HCT116 (cell line): ENCODE measurements around the gene ASB11. TPM values are rescaled to one million over a fixed set of nuclear protein-coding genes. Genes with fewer than 3 reads are reported as not detected.

Experiments used
- ATAC-seq: fragments of 200-7000 bp; cut with Tn5 transposase; 2 replicates; pipeline ENCODE4 v1.9.1; 2020; ENCODE audit warnings: mild to moderate bottlenecking, moderate library complexity
- Bru-seq: library from RNA; stranded (reverse); fragments of 400-500 nt; gene quantifications from one replicate; lab custom pipeline; 2021; lab: Mats Ljungman, UMichigan
- BruChase-seq, 2 experiments: library from RNA; stranded (reverse); fragments of 400-500 nt; gene quantifications; one replicate each; lab custom pipeline; 2021; lab: Mats Ljungman, UMichigan
- BruUV-seq: library from RNA; stranded (reverse); fragments of 400-500 nt; replicated peaks from 2 replicates; lab custom pipeline; 2021; lab: Mats Ljungman, UMichigan
- CTCF ChIA-PET: fragments of 300-600 bp; sonication (Branson Sonifier 250); formaldehyde crosslinking; loops from one replicate; lab custom pipeline; 2021; ENCODE audit warnings: antibody characterized with exemption; lab: Charles Lee
- POLR2A ChIA-PET: fragments of 300-600, 350-600 bp; sonication (Branson Sonifier 250); formaldehyde crosslinking; loops from one replicate; lab custom pipeline; 2021; ENCODE audit warnings: antibody characterized with exemption; lab: Charles Lee
- RAD21 ChIA-PET, 2 experiments: fragments of 300-600 bp; sonication (Branson Sonifier 250); formaldehyde crosslinking; loops; one replicate each; lab custom pipeline; 2023; ENCODE audit warnings: low total read pairs in 2 of 2; ENCODE audit not compliant: uncharacterized antibody in 2 of 2, unreplicated experiment in 2 of 2, low non-redundant PET in 1 of 2; lab: Charles Lee
- DNase-seq: peaks from one replicate; pipeline ENCODE4 v3.0.0-alpha.2; 2010; ENCODE audit warnings: low read depth, low spot score
- H2AFZ ChIP-seq: fragments of 200-600 bp; shearing (Covaris generic), sonication (generic); 2 replicates; pipeline ENCODE4 v1.6.1; 2017; ENCODE audit warnings: low read depth, mixed run types, mixed read lengths, antibody characterized with exemption, low read length; ENCODE audit not compliant: poor library complexity, severe bottlenecking
- H3K27ac ChIP-seq: 2 replicates; pipeline ENCODE4 v1.5.1; 2012; ENCODE audit warnings: low read depth, low read length
- H3K27me3 ChIP-seq: fragments of 200-600 bp; sonication (generic); 2 replicates; pipeline ENCODE4 v1.6.1; 2016; ENCODE audit warnings: mixed run types, low read length, mixed read lengths; ENCODE audit not compliant: insufficient read depth
- H3K36me3 ChIP-seq, 2 experiments: fragments of 200-500 bp in 1 of 2; fragments of 200-600 bp in 1 of 2; sonication (Bioruptor generic) in 1 of 2; sonication (generic) in 1 of 2; 2 replicates each; pipeline versions ENCODE4 v1.5.1 to v1.6.1; 2014 to 2016; ENCODE audit warnings: low read length in 2 of 2, inconsistent platforms in 1 of 2, mixed read lengths in 1 of 2, mixed run types in 1 of 2; ENCODE audit not compliant: insufficient read depth in 2 of 2, control insufficient read depth in 1 of 2
- H3K4me1 ChIP-seq, 2 experiments: fragments of 200-600 bp in 1 of 2; sonication (generic) in 1 of 2; 2 replicates each; pipeline versions ENCODE4 v1.5.1 to v1.6.1; 2012 to 2017; ENCODE audit warnings: low read length in 2 of 2, inconsistent platforms in 1 of 2, mild to moderate bottlenecking in 1 of 2, mixed read lengths in 1 of 2, mixed run types in 1 of 2, moderate library complexity in 1 of 2; ENCODE audit not compliant: insufficient read depth in 2 of 2, control insufficient read depth in 1 of 2
- H3K4me2 ChIP-seq: fragments of 200-600 bp; sonication (generic); 2 replicates; pipeline ENCODE4 v1.6.1; 2017; ENCODE audit warnings: mixed run types, low read length, mixed read lengths
- H3K4me3 ChIP-seq, 2 experiments: fragments of 200-600 bp in 1 of 2; sonication (generic) in 1 of 2; replicated peaks in 1 of 2; 2 replicates each; pipeline ENCODE4 v1.5.1; 2011 to 2016; ENCODE audit warnings: low read length in 2 of 2, control low read depth in 1 of 2, low read depth in 1 of 2, mild to moderate bottlenecking in 1 of 2, mixed read lengths in 1 of 2, mixed run types in 1 of 2
- H3K79me2 ChIP-seq: fragments of 200-600 bp; sonication (generic); 2 replicates; pipeline ENCODE4 v1.6.1; 2017; ENCODE audit warnings: mild to moderate bottlenecking, mixed run types, low read length, moderate library complexity, mixed read lengths; ENCODE audit not compliant: insufficient read depth
- H3K9ac ChIP-seq: fragments of 200-600 bp; sonication (generic); 2 replicates; pipeline ENCODE4 v1.6.1; 2016; ENCODE audit warnings: low read length, mixed read lengths
- H3K9me2 ChIP-seq: fragments of 200-600 bp; sonication (generic), shearing (Covaris generic); 2 replicates; pipeline ENCODE4 v1.6.1; 2017; ENCODE audit warnings: mixed run types, mild to moderate bottlenecking, moderate library complexity; ENCODE audit not compliant: insufficient read depth
- H3K9me3 ChIP-seq, 2 experiments: fragments of 200-500 bp in 1 of 2; fragments of 200-600 bp in 1 of 2; sonication (Bioruptor generic) in 1 of 2; sonication (generic) in 1 of 2; 2 replicates each; pipeline ENCODE4 v1.6.1; 2014 to 2017; ENCODE audit warnings: low read length in 2 of 2, mixed read lengths in 2 of 2, inconsistent platforms in 1 of 2, low read depth in 1 of 2, mild to moderate bottlenecking in 1 of 2, mixed run types in 1 of 2, moderate library complexity in 1 of 2; ENCODE audit not compliant: control insufficient read depth in 1 of 2, insufficient read depth in 1 of 2
- H4K20me1 ChIP-seq: fragments of 200-600 bp; sonication (generic), shearing (Covaris generic); 2 replicates; pipeline ENCODE4 v1.6.1; 2017; ENCODE audit warnings: mixed run types, mild to moderate bottlenecking, moderate library complexity; ENCODE audit not compliant: insufficient read depth
- CBX3 ChIP-seq: IDR thresholded peaks from 2 replicates; pipeline ENCODE4 v1.6.1; 2012; ENCODE audit warnings: low read depth
- CEBPB ChIP-seq: IDR thresholded peaks from 2 replicates; pipeline ENCODE4 v1.6.1; 2012; ENCODE audit warnings: low read depth
- ELF1 ChIP-seq: IDR thresholded peaks from 2 replicates; pipeline ENCODE4 v1.6.1; 2012; ENCODE audit warnings: low read depth, borderline replicate concordance
- EZH2 ChIP-seq: fragments of 200-600 bp; sonication (generic); IDR thresholded peaks from 2 replicates; pipeline ENCODE4 v1.6.1; 2017; ENCODE audit warnings: antibody characterized with exemption, mixed run types
- EZH2phosphoT487 ChIP-seq: fragments of 200-600 bp; IDR thresholded peaks from 2 replicates; pipeline ENCODE4 v1.6.1; 2018; ENCODE audit warnings: antibody characterized with exemption, borderline replicate concordance
- JUND ChIP-seq: IDR thresholded peaks from 2 replicates; pipeline ENCODE4 v1.6.1; 2012
- MAX ChIP-seq: IDR thresholded peaks from 2 replicates; pipeline ENCODE4 v1.6.1; 2012
- POLR2A ChIP-seq: IDR thresholded peaks from 2 replicates; pipeline ENCODE4 v1.7.0; 2011; ENCODE audit warnings: borderline replicate concordance; ENCODE audit not compliant: insufficient read depth, insufficient read length; ENCODE audit errors: extremely low read depth
- POLR2AphosphoS5 ChIP-seq: IDR thresholded peaks from 2 replicates; pipeline ENCODE4 v1.6.1; 2011; ENCODE audit warnings: mild to moderate bottlenecking, low read depth, low read length, moderate library complexity
- RAD21 ChIP-seq: IDR thresholded peaks from 2 replicates; pipeline ENCODE4 v1.6.1; 2012; ENCODE audit warnings: low read depth, mild to moderate bottlenecking
- SP1 ChIP-seq: IDR thresholded peaks from 2 replicates; pipeline ENCODE4 v1.6.1; 2012; ENCODE audit warnings: low read depth
- SRF ChIP-seq: IDR thresholded peaks from 2 replicates; pipeline ENCODE4 v1.6.1; 2012; ENCODE audit warnings: low read depth
- YY1 ChIP-seq: IDR thresholded peaks from 2 replicates; pipeline ENCODE4 v1.6.1; 2011; ENCODE audit warnings: low read length, low read depth, moderate library complexity, mild to moderate bottlenecking; ENCODE audit not compliant: insufficient replicate concordance; ENCODE audit errors: extremely low read depth
- ZBTB33 ChIP-seq: IDR thresholded peaks from 2 replicates; pipeline ENCODE4 v1.6.1; 2011; ENCODE audit warnings: mild to moderate bottlenecking, low read length, moderate library complexity; ENCODE audit not compliant: insufficient replicate concordance; ENCODE audit errors: extremely low read depth
- ZFX ChIP-seq: fragments of 450-650 bp; IDR thresholded peaks from 2 replicates; pipeline ENCODE4 v1.6.1; 2017
- ZNF274 ChIP-seq: fragments of 200-500 bp; sonication (Bioruptor generic); IDR thresholded peaks from 2 replicates; pipeline ENCODE4 v1.6.1; 2014; ENCODE audit warnings: mild to moderate bottlenecking, low read depth, low read length, inconsistent platforms
- intact Hi-C: fragments of 100-400 bp; cut with micrococcal nuclease; formaldehyde crosslinking; loops from 2 replicates; pipeline ENCODE4 v1.10.0; 2022
- long read RNA-seq: library from polyadenylated mRNA; unstranded; transcript quantifications from one replicate; pipeline ENCODE4 v2.0.0, GENCODE V29; 2021; ENCODE audit not compliant: unreplicated experiment
- polyA plus RNA-seq: library from polyadenylated mRNA; unstranded; fragments of >200 nt; gene quantifications from 2 replicates; pipeline ENCODE4 v1.2.1, GENCODE V29; 2012; ENCODE audit warnings: missing spikeins
- total RNA-seq: library from RNA; stranded (reverse); gene quantifications from one replicate; pipeline ENCODE4 v1.2.1, GENCODE V29; 2021; ENCODE audit not compliant: unreplicated experiment
- TF ChIP-seq, protein P1 (sequence below): IDR thresholded peaks from 2 replicates; pipeline ENCODE4 v1.6.1; 2012; ENCODE audit warnings: low read depth
- TF ChIP-seq, protein P2 (sequence below), 3 experiments: fragments of 200-600 bp in 1 of 3; sonication (generic) in 1 of 3; IDR thresholded peaks in 2 of 3; conservative IDR thresholded peaks in 1 of 3; 2 replicates each; pipeline ENCODE4 v1.5.1; 2012 to 2017; ENCODE audit warnings: low read depth in 2 of 3, low read length in 2 of 3, antibody characterized with exemption in 1 of 3, borderline replicate concordance in 1 of 3, control low read depth in 1 of 3, mild to moderate bottlenecking in 1 of 3, mixed read lengths in 1 of 3, mixed run types in 1 of 3, moderate library complexity in 1 of 3; ENCODE audit not compliant: insufficient read depth in 1 of 3

ASB11 gene, protein sequence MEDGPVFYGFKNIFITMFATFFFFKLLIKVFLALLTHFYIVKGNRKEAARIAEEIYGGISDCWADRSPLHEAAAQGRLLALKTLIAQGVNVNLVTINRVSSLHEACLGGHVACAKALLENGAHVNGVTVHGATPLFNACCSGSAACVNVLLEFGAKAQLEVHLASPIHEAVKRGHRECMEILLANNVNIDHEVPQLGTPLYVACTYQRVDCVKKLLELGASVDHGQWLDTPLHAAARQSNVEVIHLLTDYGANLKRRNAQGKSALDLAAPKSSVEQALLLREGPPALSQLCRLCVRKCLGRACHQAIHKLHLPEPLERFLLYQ
- not detected for total RNA-seq
- not detected in 2 replicates for polyA plus RNA-seq
- Bru-seq, nascent RNA: percentile 17 among the genes with signal in this experiment
- percentile 6 among the genes with signal in this experiment for BruChase-seq, experiment 1, labeled RNA remaining after a 6-hour chase
- not detected for BruChase-seq, experiment 2, labeled RNA remaining after a 2-hour chase
- long read RNA-seq: 0 reads

GRCh38 chrX:15315509-15315908 is at the start of gene ASB11:
ASB11 (minus strand) TSS chrX:15315640; CDS start chrX:15315605, 35 bp downstream.
- H3K36me3 ChIP-seq: no peaks in the 10 kb centered on the region
- H3K9me3 ChIP-seq: no peaks in the 10 kb centered on the region
- no peak within 1 kb of the TSS for H3K4me3 ChIP-seq
- H3K4me2 ChIP-seq: no peak within 1 kb of the TSS
- H3K79me2 ChIP-seq: no peaks in the 10 kb centered on the region
- ChIA-PET POLR2A (no interaction called here), RAD21 (no interaction called here), CTCF (no interaction called here)
- H3K9me2 ChIP-seq: no peaks in the 10 kb centered on the region
- no peak for DNase-seq
- no peaks in the 10 kb centered on the region for H4K20me1 ChIP-seq
- no peak within 1 kb of the TSS for H2AFZ ChIP-seq
- no TSS peak for BruUV-seq
- no peak for ATAC-seq
- H3K27ac ChIP-seq: no peak within 1 kb of the TSS
- H3K4me1 ChIP-seq: no peaks in the 10 kb centered on the region
- TF ChIP-seq EZH2 (no peak), ELF1 (no peak), ZFX (no peak), EZH2phosphoT487 (no peak), SP1 (no peak), MAX (no peak), JUND (no peak), SRF (no peak), POLR2A (no peak), YY1 (no peak), POLR2AphosphoS5 (no peak), RAD21 (no peak), ZNF274 (no peak), ZBTB33 (no peak), CBX3 (no peak), CEBPB (no peak)
- TF ChIP-seq, protein P1, sequence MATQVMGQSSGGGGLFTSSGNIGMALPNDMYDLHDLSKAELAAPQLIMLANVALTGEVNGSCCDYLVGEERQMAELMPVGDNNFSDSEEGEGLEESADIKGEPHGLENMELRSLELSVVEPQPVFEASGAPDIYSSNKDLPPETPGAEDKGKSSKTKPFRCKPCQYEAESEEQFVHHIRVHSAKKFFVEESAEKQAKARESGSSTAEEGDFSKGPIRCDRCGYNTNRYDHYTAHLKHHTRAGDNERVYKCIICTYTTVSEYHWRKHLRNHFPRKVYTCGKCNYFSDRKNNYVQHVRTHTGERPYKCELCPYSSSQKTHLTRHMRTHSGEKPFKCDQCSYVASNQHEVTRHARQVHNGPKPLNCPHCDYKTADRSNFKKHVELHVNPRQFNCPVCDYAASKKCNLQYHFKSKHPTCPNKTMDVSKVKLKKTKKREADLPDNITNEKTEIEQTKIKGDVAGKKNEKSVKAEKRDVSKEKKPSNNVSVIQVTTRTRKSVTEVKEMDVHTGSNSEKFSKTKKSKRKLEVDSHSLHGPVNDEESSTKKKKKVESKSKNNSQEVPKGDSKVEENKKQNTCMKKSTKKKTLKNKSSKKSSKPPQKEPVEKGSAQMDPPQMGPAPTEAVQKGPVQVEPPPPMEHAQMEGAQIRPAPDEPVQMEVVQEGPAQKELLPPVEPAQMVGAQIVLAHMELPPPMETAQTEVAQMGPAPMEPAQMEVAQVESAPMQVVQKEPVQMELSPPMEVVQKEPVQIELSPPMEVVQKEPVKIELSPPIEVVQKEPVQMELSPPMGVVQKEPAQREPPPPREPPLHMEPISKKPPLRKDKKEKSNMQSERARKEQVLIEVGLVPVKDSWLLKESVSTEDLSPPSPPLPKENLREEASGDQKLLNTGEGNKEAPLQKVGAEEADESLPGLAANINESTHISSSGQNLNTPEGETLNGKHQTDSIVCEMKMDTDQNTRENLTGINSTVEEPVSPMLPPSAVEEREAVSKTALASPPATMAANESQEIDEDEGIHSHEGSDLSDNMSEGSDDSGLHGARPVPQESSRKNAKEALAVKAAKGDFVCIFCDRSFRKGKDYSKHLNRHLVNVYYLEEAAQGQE: no peak
- TF ChIP-seq, protein P2, sequence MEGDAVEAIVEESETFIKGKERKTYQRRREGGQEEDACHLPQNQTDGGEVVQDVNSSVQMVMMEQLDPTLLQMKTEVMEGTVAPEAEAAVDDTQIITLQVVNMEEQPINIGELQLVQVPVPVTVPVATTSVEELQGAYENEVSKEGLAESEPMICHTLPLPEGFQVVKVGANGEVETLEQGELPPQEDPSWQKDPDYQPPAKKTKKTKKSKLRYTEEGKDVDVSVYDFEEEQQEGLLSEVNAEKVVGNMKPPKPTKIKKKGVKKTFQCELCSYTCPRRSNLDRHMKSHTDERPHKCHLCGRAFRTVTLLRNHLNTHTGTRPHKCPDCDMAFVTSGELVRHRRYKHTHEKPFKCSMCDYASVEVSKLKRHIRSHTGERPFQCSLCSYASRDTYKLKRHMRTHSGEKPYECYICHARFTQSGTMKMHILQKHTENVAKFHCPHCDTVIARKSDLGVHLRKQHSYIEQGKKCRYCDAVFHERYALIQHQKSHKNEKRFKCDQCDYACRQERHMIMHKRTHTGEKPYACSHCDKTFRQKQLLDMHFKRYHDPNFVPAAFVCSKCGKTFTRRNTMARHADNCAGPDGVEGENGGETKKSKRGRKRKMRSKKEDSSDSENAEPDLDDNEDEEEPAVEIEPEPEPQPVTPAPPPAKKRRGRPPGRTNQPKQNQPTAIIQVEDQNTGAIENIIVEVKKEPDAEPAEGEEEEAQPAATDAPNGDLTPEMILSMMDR (IDR thresholded peaks at IDR 0.05 in 2 of 3, conservative IDR thresholded peaks at IDR 0.05 in 1 of 3; ENCODE audit: borderline replicate concordance in 1 of 3, insufficient read depth in 1 of 3, low read depth in 2 of 3, low read length in 2 of 3): no peak
- intact Hi-C loops: no loop called here
- no peaks in the 10 kb centered on the region for H3K27me3 ChIP-seq
- no peak within 1 kb of the TSS for H3K9ac ChIP-seq
